Left lung (tissue), 10 donors: ENCODE results near the gene PDIA5. TPM values are rescaled to one million over a fixed set of nuclear protein-coding genes. Genes with fewer than 3 reads are reported as not detected.

Experiments
- ATAC-seq: fragments of 200-7000 bp; cut with Tn5 transposase; one replicate; pipeline ENCODE4 v1.9.1; 2020; ENCODE audit warnings: moderate library complexity
- DNase-seq, 4 donors: peaks; one replicate each; pipeline ENCODE4 v3.0.0-alpha.2; 2013 to 2020
- H3K27ac ChIP-seq, 2 donors: fragments of 200-600 bp; sonication (generic) in 1 of 2; one replicate each; pipeline versions ENCODE4 v1.5.0 to v1.8.0; 2020 to 2021
- H3K27me3 ChIP-seq, 2 donors: fragments of 200-600 bp; sonication (generic) in 1 of 2; one replicate each; pipeline versions ENCODE4 v1.5.0 to v1.8.0; 2020 to 2021
- H3K36me3 ChIP-seq, 2 donors: fragments of 200-600 bp; sonication (generic) in 1 of 2; one replicate each; pipeline versions ENCODE4 v1.5.0 to v1.8.0; 2020 to 2021
- H3K4me1 ChIP-seq, 2 donors: fragments of 200-600 bp; one replicate each; pipeline ENCODE4 v1.8.0; 2021
- H3K4me3 ChIP-seq, 2 donors: fragments of 200-600 bp; sonication (generic) in 1 of 2; one replicate each; pipeline versions ENCODE4 v1.5.0 to v1.8.0; 2020 to 2021; ENCODE audit warnings: mild to moderate bottlenecking in 1 of 2
- H3K9me3 ChIP-seq, 2 donors: fragments of 200-600 bp; sonication (generic) in 1 of 2; one replicate each; pipeline versions ENCODE4 v1.5.0 to v1.8.0; 2020 to 2021
- CTCF ChIP-seq, 2 donors: fragments of 200-600 bp; sonication (generic) in 1 of 2; IDR thresholded peaks; one replicate each; pipeline versions ENCODE4 v1.5.0 to v1.8.0; 2021; ENCODE audit warnings: antibody characterized with exemption in 2 of 2
- intact Hi-C, 2 donors: fragments of 100-400 bp; cut with DNase I; formaldehyde crosslinking; loops; one replicate each; pipeline versions ENCODE4 v1.11.2 to v1.14.2; 2022
- polyA plus RNA-seq, 6 donors: library from polyadenylated mRNA; unstranded; fragments of 120-200 nt; gene quantifications; one replicate each; pipeline ENCODE4 v1.2.1, GENCODE V29; 2013; ENCODE audit not compliant: insufficient read length in 6 of 6
- total RNA-seq, 2 donors: library from RNA; stranded (reverse); fragmentation: NEBNext Ultra II Directional; extraction: Animal tissue kit (Norgen Biotek cat#: 25700); gene quantifications; one replicate each; pipeline ENCODE4 v1.2.1, GENCODE V29; 2021
- donor health status: DM: no; HTN: yes; CAD: no.
- donor health status: DM: no; HTN: no; CAD: no.

Gene PDIA5
- total and polyA plus RNA-seq, 8 donors = 26.3 to 44.8 (median 29.3) TPM

- H3K27me3 ChIP-seq = no peaks in the 10 kb centered on the region
- H3K4me3 ChIP-seq = no peak overlapping the region
- TF ChIP-seq CTCF (IDR thresholded peaks at IDR 0.05) = no peak
- H3K36me3 ChIP-seq = no peaks in the 10 kb centered on the region
- DNase-seq (no peak), ATAC-seq (no peak)
- H3K27ac ChIP-seq = no peak overlapping the region
- no peaks in the 10 kb centered on the region for H3K9me3 ChIP-seq
- intact Hi-C loops = no loop called here
- H3K4me1 ChIP-seq = no peaks in the 10 kb centered on the region
These were observed 126.8 kb downstream of the PDIA5 start for GRCh38 chr3:123193448-123194101.

- no peaks in the 10 kb centered on the region for H3K36me3 ChIP-seq
- H3K4me3 ChIP-seq = no peak overlapping the region
- intact Hi-C loops = no loop called here
- H3K4me1 ChIP-seq = no peaks in the 10 kb centered on the region
- no peaks in the 10 kb centered on the region for H3K9me3 ChIP-seq
- peak; percentile 11 to 18 for TF ChIP-seq CTCF (IDR thresholded peaks at IDR 0.05)
- peak; percentile 81 for ATAC-seq
- H3K27ac ChIP-seq = no peak overlapping the region
- H3K27me3 ChIP-seq = no peaks in the 10 kb centered on the region
- DNase-seq = no peak
These were observed 127.7 kb downstream of the PDIA5 start for GRCh38 chr3:123194552-123194951.

GRCh38 chr3:123198372-123198771 lies 131.5 kb downstream of the PDIA5 start:
- no peaks in the 10 kb centered on the region for H3K36me3 ChIP-seq
- H3K4me3 ChIP-seq = no peak overlapping the region
- H3K27me3 ChIP-seq = no peaks in the 10 kb centered on the region
- intact Hi-C loops = no loop called here
- no peaks in the 10 kb centered on the region for H3K9me3 ChIP-seq
- no peak for TF ChIP-seq CTCF (IDR thresholded peaks at IDR 0.05)
- H3K4me1 ChIP-seq = peaks cover 10 to 18% of the 10 kb centered on the region in 2 donors
- ATAC-seq = no peak
- no peak for DNase-seq
- H3K27ac ChIP-seq = no peak overlapping the region

GRCh38 chr3:123201223-123201556 lies 134.4 kb downstream of the PDIA5 start:
- intact Hi-C loops = no loop called here
- Histone ChIP-seq H3K9me3 (no peaks in the 10 kb centered on the region), H3K36me3 (no peaks in the 10 kb centered on the region), H3K27me3 (no peaks in the 10 kb centered on the region), H3K4me1 (peaks cover 10 to 18% of the 10 kb centered on the region in 2 donors), H3K27ac (peak overlapping the region; percentile 65 to 78), H3K4me3 (peak overlapping the region; percentile 71 to 80)
- TF ChIP-seq CTCF (IDR thresholded peaks at IDR 0.05) = no peak
- ATAC-seq = no peak
- DNase-seq = no peak

- Histone ChIP-seq H3K36me3 (no peaks in the 10 kb centered on the region), H3K27me3 (no peaks in the 10 kb centered on the region), H3K4me1 (peaks cover 10 to 18% of the 10 kb centered on the region in 2 donors), H3K9me3 (no peaks in the 10 kb centered on the region), H3K27ac (peak within 1 kb of the TSS; percentile 65 to 78), H3K4me3 (peak within 1 kb of the TSS; percentile 71 to 80)
- DNase-seq = peak; percentile 88 to 97 (median 96)
- ATAC-seq = peak; percentile 99
- TF ChIP-seq CTCF (IDR thresholded peaks at IDR 0.05) = no peak
- intact Hi-C loops = no loop called here
These were observed 135.0 kb downstream of the PDIA5 start, which contains the start of gene SEC22A for GRCh38 chr3:123201557-123202427. Gene SEC22A (plus strand): TSS chr3:123201943. CDS start chr3:123209218, 7,275 bp downstream.
